ENCODE data around the gene TMEM247.

- TF ChIP-seq CTCF (conservative IDR thresholded peaks at IDR 0.05; ENCODE audit: low read depth, low read length): no peak
- TF ChIP-seq EZH2 (IDR thresholded peaks at IDR 0.05; ENCODE audit: borderline replicate concordance, low read depth, low read length, poor library complexity, severe bottlenecking): no peak
These were observed 9.7 kb upstream of the TMEM247 start for GRCh38 chr2:46469700-46470099.

Data from A673 (cell line).